HG03469 (cell line): ENCODE measurements around the gene COPS8.

Source experiments
- ATAC-seq: cut with Tn5 transposase; IDR thresholded peaks from one replicate; pipeline ENCODE4 v1.9.1; 2021; ENCODE audit warnings: mild to moderate bottlenecking, moderate library complexity, moderate number of reproducible peaks; ENCODE audit not compliant: unreplicated experiment

COPS8 gene

GRCh38 chr2:237064203-237065070 is 21.3 kb upstream of the COPS8 start:
- ATAC-seq, result no peak

DNA sequence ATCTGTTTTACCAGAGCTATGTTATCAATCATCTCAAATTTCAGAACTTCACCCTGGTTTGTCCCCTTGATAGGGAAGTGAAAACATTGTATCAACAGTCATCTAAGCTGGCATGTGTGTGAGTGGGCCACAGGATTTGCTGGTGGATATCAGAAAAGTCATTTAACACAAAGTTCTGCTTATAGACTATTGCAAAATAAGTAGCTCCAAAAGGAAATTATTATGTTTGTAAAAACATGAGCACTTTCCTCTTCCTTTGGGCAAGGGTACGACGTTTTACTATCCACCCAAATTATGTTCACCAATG is 20.7 kb upstream of the COPS8 start:
- no peak for ATAC-seq

- no peak for ATAC-seq
These were observed 19.3 kb upstream of the COPS8 start for GRCh38 chr2:237066396-237066795.

GRCh38 chr2:237068005-237068576 is 17.6 kb upstream of the COPS8 start:
- no peak for ATAC-seq

- no peak for ATAC-seq
These were observed 13.4 kb upstream of the COPS8 start for GRCh38 chr2:237072067-237072931.

DNA sequence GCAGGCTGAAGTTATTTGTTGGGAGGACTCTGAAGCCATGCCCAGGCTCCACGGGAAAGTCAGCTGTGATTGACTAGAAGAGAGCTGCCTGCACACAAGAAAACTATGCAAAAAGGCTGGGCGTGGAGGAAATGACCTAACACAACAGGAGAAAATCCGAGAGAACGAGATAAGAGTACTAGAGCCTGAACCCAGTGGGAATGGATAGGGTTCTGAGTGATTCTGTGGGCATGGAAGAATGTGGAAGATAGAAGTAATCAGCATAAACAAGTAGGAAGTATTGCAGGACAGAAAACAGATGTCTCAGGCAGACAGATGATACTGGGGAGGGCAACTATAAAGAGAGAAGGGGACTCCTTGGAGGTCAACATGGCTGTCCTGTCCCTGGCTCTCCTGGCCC is 12.1 kb upstream of the COPS8 start:
- no peak for ATAC-seq

- no peak for ATAC-seq
These were observed 11.3 kb upstream of the COPS8 start for GRCh38 chr2:237074211-237074993.

DNA sequence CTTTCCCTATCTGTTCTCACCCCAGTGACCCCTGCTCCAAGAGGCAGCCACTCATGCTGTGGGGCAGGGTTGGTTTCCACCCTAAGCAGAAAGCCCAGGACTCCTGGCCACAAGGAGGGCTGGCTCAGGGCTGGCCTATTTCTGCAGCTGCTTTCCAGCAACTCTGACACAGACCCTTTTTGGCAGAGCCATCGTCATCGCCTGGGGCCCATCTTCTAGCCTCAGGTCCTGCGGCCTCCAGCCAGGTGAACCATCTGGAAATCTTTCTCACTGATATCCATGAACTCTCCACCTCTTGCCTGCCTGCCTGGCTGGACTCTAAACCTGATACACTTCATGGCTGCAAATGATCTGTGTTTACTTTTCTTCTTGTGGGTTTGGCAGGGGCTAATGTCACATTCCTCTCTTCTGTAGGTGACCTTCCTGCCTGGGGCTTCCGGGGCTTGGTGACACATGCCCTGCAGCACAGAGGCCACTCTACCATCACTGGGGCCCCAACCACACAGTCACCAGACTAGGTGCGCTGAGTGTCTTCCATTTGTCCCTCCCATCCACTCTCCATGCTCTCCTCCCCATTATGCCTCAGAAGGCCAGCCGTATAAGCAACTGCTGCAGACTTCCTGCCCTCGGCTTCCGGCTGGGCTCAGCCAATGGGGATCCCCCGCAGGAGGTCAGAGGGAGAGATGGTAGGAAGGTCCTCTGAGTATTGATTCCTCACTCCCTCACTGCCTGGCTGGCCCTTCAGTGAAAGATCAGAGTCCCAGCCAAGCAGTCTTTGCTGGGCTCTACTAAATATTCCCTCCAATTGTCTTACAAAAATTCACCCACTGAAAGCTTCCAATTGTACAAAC is 9.7 kb upstream of the COPS8 start:
- ATAC-seq, result no peak

DNA sequence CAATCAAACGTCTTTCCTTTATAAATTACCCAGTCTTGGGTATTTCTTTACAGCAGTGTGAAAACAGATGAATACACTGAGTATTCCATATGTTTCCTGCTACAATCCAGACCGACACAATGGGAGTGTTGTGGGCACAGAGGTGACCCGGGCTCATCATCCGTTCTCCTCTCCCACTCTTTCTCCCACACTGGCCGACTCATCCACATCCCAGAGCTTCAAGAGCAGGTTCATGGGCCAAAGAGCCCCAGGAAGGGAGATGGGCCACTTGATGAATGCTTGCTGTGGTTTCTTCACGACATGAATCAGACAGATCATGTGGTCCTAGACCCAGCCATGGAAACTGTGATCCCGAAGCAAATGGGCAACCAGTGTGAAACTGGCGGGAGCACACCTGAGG is 4.1 kb upstream of the COPS8 start:
- ATAC-seq, result no peak

GRCh38 chr2:237083026-237083425 is 2.7 kb upstream of the COPS8 start:
- ATAC-seq, result no peak

DNA sequence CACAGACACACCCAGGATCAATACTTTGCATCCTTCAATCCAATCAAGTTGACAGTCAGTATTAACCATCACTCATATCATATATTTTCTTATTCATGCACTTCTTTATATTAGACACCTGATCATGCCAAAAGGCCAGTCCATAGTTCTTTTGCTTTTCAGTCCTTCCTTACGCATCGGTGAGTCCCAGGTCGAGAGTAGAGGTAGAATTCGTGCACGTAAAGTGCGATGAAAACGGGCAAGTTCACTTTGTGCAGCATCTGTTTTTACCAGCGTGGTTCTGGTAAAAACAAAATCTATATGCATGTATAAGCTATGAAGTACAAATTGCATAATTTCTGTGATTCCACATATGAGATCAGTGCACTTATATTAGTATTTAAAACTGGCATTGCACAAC is 1.2 kb upstream of the COPS8 start:
- ATAC-seq, result no peak

GRCh38 chr2:237090906-237091305 is 5.2 kb downstream of the COPS8 start:
- ATAC-seq, result no peak

DNA sequence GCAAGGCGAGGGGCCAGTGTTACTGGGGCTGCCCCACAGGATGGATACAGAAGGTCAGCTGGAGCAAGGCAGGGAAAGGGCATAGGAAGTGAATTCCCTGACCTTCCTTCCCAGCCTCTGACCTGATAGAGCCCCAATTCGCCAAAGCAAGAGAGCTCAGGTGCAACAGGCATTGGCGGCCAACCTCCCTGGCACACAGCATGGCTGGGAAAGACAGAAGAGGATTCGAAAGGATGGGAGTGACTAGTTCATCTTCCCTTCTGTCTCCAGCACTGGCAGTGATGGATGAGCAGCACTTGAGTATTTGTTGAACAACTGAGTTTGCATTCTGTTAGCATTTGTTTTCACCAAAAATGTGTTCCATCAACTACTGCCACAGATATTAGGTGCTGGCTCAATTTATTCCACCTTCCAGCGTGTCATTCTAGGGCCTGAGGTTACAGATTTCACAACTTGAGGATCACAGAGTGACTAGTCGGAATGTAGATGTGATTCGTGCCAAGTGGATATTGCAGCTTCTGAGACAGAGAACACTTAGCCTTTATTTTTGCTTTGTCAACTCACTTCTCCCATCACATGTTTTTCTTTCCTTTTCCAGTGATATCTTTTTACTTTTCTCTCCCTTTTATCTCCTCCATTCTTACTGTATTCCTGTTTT is 6.2 kb downstream of the COPS8 start:
- ATAC-seq, result no peak

- no peak for ATAC-seq
These were observed 6.8 kb downstream of the COPS8 start for GRCh38 chr2:237092506-237092905.

DNA sequence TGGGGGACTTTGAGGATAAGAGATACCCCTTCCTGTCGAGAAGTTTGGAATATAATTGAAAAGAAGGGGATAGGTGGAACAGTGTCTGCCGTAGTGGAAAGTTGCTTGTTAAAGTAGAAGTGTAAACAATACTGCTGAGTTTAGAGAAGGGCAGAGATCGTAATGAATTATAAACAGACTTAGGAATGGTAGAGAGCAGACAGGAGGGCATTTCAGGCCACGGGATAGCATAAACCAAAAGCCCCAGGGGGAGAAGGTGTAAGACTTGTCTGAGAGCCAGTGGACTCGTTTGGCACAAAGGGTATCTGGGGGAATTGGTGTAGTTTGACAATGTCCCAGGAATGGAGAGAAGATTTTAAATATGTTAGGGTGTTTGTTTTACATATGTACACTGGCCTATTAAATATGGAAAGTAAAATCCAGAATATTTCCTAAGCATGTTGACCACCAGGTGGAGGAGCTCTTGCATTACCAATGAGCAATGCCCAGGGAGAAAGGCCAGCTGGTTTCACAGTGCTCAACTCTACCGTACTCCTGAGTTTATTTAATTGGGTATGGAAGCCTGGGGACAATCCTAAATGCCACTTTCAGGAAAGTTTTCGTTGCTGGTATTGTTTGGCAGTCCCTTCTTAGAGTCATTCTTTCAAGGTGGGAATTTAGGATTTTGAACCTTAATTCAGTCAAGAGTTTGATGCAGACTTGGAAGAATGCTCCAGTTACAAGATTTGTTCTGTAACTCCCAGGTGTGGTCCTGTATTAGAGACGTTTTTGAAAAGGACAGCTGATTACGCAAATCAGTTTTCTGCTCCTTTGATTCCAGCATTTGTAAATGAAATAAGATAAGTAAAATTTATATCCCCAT is 7.5 kb downstream of the COPS8 start:
- no peak for ATAC-seq

DNA sequence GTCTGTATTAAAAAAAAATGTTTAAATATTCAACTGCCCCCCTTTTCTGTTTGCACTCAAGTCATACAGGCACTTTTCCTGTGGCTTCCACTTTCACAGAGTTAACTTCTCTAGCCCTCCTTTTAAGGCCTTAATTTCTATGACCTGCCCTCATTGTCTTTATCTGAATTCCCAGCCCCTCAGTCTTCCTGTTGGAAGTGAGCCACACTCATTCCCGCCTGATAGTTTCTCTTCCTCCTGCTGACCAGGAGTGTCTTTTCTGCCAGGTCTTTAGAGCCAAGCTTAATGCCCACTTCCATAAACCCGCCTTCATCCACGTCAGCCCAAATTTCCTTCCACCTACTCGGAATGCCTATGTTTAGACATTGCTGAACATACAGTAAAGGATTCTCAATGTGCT is 10.5 kb downstream of the COPS8 start:
- ATAC-seq, result no peak

- no peak for ATAC-seq
These were observed 11.2 kb downstream of the COPS8 start for GRCh38 chr2:237096911-237097310.

DNA sequence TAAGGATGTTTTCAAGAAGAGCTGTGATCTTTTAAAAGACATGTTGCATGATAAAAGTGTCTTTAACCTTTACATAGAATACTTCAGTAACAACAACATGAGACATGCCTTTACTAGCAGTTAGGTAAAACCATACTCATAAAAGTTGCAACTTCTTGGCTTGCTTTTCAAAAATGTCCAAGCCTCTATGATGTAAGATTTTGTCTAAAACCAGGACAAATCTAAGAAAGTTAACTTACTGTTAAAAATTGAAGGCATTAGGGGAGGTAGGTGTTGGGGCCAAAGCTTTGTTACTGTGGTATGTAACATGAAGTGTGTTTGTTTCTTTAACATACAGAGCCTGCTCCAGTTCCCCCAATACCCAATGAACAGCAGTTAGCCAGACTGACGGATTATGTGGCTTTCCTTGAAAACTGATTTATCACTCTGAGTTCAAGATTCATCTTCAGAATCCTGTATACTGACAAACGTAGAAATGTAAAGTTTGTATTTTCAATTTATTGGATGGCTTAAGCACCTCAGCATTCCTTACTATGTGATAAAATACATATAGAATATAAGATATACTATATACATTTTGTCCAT is 11.7 kb downstream of the COPS8 start:
- ATAC-seq, result no peak
